OCI-LY7 (cell line): ENCODE data around the gene OXCT2.

ENCODE experiments used
- CTCF ChIP-seq: fragments of 200-600 bp; sonication (generic); conservative IDR thresholded peaks from 2 replicates; pipeline ENCODE4 v1.5.1; 2014; ENCODE audit warnings: mild to moderate bottlenecking, antibody characterized with exemption, low read length, moderate library complexity, mixed read lengths
- EZH2phosphoT487 ChIP-seq: fragments of 200-600 bp; sonication (generic); IDR thresholded peaks from 2 replicates; pipeline ENCODE4 v1.6.1; 2018; ENCODE audit warnings: low read depth, borderline replicate concordance, mild to moderate bottlenecking, mixed run types, antibody characterized with exemption, low read length, moderate library complexity, mixed read lengths

DNA sequence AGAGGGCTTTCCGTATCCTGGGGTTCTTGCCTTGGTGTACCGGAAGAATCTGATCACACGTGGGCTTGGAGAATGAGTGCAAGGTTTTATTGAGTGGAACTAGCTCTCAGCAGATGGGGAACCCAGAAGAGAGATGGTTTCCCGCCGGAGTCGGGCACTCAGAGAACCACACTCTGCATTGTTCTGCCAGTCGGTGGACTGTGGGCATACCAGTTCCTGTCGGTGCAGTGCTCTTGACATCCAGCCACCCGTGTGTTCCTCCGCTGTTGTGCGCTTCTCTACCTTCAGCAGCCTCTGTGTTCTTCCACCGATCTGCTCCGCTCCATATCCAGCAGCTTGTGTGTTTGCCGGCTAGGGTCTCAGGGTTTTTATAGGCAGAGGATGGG, 43.2 kb downstream of the OXCT2 start:
- TF ChIP-seq CTCF (no peak), EZH2phosphoT487 (no peak)
